GM21576 (cell line): ENCODE measurements around the gene P3H2.
A peak's percentile ranks its signal among the peaks of the same experiment; 100 is the strongest.

Experiments used
- ATAC-seq: cut with Tn5 transposase; IDR thresholded peaks from one replicate; pipeline ENCODE4 v1.9.1; 2021; ENCODE audit warnings: mild to moderate bottlenecking, moderate library complexity; ENCODE audit not compliant: unreplicated experiment

The P3H2 gene

DNA sequence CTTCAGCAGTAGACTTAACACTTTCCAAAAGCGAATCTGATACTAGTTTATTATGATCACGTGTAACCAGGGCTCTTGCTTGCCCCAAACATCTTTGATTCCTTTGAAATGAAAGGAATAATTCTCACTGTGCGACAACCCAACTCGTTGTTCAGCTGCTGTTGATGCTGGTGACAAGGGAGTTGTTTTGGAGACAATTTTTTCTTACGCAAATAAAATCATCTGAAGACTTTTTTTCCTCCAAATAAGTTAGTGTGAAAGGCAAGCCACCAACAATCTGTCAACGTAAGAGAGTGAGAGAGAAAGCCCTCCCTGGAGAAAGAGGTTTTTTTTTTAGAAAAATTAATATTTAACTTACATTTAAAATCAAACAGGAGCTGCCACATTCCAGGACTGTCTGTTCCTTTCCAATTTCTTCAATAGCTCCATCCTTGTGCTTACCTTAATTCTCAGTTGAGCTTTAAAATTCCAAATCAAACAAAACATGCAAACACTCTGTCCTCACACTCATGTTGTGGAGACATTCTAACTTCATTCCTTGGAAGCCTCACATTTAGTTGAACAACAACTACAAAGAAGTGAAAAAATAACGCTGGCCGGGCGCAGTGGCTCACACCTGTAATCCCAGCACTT is 4.9 kb upstream of the P3H2 start:
- ATAC-seq = no peak

DNA sequence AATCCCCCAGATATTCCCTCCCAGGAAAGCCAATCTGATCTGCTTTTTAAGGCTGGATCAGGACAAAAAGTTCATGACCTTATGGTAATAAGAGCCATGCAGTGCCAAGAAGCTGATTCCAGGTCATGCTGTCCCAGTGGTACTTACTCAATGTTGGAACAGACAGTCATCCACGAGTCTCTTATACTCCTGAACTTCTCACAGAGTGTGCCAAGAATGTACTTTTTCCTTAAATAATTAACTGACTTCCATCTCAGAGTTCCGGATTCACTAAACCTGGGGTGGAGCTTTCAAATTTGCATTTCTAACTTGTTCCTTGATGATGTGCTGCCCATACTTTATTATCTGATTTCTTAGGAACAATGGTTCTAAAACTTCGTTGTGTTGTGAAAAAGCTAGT is 3.4 kb upstream of the P3H2 start:
- ATAC-seq = no peak

DNA sequence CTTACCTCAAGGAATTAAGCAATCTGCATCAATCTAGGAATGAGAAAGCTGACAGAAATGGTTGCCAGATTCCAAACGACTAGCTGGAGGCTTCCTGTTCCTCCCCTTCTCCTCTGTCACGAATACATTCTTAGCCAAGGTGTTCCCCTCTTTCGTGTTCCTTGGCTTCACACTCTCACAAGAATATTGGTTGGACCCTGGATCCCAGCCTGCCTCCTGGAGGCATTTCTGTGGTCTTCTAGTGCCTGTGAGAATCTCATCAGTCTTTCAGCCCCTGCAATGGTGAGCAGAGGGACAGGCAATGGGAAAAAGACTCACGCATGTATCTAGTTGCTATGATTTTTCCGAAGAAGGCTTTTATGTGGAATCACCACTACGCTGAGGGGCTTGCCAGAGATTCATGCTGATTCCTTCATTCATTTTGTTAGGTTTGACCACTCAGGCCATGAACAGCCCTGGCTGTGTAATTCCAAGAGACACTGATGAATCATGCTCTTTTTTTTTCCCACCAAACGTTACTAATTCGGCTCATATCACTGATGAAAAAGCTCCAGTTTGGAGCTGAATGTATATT is 1.6 kb upstream of the P3H2 start:
- no peak for ATAC-seq

DNA sequence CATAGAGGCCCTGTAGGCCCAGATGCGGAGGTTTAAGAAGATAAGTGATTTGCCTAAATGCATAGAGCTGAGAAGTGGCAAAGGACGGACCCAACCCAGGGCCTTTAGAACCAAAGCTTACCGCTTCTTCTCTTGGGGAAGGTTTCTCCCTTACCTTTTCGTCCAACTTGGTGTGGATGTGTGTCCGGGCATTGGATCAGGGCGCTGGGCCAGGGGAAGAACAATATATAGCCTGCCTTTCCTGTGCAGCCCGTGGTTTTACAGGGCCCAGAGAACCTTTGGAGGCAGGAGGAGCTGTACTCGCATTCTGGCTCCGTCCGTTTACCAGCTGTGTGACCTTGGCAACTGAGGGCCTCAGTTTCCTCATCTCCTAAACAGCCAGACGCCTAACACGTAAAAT is 686 bp upstream of the P3H2 start:
- no peak for ATAC-seq

DNA sequence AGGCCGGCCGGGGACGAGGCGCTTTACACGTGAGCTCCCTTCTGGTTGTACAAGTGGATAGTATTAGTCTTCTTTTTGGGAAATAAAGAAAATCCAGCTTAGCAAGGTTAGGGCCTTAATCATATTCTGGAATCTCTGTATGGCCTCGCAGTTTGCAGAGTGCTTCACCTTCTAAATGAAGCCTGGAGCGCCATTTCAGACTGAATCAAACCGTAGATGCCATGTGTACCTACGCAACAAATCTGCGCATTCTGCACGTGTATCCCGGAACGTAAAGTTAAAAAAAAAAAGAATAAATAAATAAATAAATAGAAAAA is 322 bp upstream of the P3H2 start:
- ATAC-seq = no peak

DNA sequence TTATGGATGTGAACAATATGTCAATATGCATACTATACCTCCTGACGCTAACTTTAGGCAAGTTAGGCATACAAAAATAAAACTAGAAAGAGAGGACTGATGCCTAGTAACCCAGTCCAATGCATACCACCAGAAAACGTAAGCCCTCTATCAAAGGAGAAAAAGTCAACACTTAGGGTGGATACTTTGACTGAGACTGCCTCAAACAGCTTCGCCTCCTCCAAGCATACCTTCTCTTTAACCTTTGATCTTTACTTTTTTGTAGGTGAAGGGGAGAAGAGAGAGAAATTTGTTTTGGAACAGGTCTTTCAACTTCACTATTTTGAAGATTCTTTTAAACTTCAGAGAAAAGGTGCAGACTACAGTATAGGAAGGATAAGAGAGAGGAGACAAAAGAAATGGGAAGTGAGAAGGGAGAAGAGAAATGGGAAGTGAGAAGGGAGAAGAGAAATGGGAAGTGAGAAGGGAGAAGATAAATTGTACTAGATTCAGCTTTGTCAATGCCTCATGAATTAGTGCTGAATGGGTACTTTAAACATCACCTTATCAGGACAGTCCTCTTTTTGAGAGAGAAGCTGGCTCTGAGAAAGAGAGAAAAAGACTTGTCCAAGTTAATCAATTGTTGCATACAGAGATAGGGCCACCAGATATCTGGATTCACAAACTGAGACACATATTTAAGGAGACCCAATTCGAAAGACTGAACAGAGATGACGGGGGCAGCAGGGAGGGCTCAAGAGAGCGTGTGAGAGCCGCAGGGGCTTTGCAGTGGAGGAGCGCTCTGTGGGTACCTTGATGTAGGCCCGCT is 1.0 kb downstream of the P3H2 start:
- ATAC-seq = peak; percentile 24

DNA sequence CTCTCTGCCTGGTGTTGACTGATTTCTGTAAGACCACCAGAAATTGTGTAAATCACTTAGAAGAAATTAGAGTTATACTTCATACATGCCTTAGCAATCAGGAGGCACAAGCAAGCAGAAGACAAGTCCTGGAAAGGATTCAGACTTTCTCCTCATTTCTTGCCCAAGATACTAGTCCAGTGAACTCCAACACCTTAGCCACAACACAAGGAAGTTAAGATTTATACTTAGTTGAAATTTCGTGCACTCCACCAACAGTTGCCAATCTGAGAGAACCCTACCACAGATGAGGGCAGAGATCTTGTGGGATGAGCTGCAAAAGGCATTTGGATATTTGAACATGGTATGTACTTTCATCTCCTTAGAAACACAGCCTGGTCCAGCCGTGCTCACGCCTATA is 2.3 kb downstream of the P3H2 start:
- ATAC-seq = no peak

DNA sequence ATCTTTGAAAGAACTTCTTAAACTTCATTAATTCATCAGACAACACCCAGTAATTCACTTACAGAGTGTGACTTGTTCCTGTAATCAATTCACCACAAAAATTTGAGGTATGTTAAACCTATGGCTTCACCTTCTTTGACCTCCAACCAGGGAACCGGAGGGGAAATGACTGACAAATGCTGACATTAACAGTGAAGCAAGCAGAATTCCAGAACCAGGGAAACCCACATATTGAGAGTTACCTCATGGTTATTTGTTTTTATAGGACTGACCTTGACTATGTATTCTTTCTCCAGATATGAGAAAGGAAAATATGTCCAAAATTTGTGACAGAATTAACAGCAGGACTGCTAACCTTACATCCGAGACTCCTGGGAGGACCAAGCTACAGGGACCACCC is 2.7 kb downstream of the P3H2 start:
- ATAC-seq = no peak

DNA sequence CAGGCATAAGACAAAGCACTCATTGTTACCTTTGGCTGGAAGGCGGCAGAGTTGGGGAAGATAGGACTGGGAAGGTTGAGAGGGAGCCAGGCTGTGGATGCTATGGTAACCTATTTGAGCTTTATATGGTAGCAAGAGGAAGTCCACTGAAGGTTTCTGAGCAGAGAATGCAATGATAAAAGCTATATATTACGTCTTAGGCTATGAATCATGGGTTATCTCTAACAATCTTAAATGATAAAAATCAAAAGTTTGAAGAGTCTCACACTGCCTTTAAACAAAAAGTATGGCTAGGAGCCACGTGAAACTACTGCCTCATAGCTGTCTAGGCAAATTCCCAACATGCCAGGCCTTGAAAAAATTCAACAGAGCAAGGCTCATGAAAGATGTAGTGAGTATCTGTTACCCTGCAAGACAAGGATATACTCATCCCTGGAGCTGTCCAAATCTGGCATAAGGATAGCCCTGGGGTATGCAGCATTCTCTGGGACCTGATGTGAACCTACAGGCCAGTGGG is 4.1 kb downstream of the P3H2 start:
- no peak for ATAC-seq

DNA sequence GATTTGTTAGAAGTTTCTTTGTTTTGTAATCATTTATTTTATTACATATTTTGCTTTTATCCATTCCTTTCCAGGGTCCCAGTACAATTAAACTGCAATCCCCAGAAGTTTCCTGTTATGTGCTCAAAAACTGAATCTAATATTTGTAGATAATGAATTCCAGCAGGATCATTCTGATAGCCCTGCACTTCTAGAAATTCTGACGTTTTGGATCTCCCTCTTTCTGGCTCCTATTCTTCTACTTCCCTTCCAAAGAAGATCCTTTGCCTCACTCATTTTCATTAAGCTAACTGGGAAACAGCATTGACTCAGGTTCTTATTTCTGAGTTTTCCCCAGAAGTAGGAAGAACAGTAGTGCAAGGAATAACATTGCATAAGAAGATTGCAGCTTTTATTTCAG is 9.9 kb downstream of the P3H2 start:
- ATAC-seq = no peak

DNA sequence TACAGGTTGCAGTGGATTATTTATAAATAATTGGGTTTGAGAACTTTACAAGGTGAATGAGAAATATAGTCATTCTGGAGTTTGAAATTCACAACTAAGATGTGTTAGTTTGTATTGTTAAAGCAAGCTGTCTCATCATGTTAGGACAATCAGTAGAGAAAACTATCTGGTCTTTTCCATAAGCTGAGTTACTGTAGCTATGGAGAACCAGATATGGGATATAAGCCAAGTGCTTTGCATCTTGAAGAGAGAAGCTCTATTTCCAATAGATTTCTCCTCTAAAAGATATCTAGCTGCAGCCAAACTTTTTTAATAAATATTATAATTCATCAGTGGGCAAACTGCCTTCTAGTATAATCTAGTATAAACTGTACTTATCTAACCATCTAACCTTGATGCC is 11.3 kb downstream of the P3H2 start:
- ATAC-seq = no peak

DNA sequence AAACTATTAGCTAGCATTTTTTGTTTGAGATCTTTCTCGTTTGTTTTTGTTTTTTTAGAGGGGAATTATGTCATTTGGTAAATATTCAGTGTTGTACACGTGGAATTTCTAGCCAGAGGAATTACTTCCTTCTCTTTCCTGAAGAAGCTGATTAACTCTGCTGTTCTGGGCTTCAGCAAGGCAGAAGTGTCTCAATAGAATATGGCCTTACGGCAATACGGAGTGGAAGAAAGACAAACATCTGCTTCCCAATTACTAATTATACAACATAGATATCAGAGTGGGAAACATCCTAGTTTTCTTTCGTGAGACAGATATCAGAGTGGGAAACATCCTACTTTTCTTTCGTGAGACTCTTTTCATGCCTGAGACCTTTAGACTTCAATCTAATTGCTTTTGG is 11.9 kb downstream of the P3H2 start:
- no peak for ATAC-seq

DNA sequence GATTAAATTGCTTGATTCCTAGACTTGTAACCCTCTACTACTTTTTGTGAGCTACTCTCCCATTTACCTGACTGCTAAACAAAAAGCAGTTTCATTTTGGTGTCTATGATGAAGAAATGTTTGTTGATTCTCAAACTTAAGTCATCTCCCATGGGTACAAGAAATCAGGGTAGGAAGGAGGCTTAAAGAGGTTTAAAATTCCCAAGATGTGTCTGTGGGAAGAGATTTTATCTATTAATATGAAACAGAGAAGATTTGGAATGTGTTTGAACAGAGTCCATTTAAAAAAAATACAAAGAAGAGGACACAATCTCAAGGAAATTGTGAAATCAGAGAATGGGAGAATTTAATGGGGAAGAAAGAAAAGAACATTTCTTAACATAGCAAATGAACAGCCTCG is 14.8 kb downstream of the P3H2 start:
- ATAC-seq = no peak

DNA sequence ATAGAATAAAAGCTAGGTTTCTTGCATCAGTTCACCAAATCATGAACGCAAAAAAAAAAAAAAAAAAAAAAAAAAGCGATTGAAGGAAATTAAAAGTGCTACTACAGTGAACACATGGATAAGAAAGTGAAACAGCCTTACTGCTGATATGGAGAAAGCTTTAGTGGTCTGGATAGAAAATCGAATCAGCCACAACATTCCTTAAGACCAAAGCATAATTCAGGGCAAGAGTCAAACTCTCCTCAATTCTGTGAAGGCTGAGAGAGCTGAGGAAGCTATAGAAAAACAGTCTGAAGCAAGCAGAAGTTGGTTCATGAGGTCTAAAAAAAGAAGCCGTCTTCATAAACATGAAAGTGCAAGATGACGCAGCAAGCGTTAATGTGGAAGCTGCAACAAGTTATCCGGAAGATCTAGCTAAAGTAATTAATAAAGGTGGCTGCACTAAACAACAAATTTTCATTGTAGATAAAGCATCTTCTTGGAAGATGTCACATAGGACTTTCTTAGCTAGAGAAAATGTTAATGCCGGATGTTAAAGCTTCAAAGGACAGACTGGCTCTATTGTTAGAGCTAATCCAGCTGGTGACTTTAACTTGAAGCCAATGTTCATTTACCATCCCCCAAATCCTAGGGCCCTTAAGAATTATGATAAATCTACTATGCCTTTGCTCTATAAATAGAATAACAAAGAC is 19.2 kb downstream of the P3H2 start:
- ATAC-seq = peak; percentile 54

DNA sequence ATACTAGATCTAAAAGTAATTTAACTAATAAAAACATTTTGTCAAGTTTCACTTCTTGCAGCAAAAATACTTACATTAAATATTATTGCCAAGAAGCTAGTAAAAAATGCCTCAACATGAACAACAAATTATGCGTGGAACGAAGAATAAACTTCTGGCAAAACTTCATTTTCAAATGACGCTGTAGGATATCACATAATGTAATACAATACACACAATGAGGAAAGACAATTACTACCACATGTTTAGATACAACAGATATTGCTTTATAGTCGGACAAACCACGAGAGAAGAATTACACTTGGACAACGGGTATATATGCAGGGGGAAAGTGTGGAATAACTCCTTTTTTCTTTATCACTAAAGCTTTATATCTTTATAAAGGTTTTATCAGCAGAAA is 21.6 kb downstream of the P3H2 start:
- ATAC-seq = no peak

DNA sequence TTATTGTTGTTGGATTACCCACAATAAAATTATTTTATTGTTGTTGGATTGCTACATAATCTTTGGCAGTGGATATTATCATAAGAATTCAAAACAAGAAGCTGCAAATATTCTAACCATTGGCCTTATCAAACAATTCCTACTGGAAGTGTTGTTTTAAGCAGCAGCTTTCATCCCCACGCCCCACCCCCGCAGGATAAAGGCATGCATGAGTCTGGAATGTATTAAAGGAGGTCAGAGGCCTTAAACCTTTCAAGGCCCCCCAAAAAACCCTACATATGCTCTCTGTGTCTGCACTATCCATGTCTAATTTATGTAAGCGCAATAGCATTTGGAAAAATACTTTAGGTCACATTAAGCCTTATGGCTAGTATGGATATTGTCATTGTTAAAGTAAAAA is 23.1 kb downstream of the P3H2 start:
- no peak for ATAC-seq

DNA sequence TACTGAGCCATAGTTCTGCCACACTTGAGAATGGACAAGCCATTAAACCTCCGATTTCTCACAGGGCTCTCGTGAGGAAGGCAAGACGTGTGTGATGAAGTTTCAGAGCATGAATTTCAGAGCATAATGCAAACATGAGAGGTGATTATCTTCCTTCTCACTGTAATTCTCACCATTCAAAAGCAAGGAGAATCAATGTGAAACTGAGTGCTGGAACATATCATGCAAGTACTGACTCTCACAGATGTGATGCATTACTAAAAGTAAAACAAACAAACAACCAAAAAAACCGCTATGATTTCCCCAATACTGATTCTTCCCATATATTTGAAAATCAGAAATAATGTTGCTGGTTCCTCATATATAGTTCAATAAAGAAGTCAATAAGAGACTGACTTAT is 23.7 kb downstream of the P3H2 start:
- ATAC-seq = no peak

DNA sequence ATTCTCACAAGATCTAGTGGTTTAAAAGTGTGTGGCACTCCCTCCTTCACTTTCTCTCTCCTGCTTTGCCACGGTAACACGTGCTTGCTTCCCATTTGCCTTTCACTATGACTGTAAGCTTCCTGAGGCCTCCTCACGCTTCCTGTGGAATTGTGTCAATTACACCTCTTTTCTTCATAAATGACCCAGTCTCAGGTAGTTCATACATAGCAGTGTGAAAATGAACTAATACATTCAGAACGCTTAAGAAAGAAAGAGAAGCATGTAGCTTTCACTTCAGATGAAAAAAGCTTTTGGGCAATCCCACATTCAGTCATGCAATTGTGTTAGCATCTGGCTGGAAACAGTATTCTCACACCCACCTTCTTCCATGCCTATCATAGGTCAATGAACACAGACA is 24.4 kb downstream of the P3H2 start:
- ATAC-seq = peak; percentile 45

DNA sequence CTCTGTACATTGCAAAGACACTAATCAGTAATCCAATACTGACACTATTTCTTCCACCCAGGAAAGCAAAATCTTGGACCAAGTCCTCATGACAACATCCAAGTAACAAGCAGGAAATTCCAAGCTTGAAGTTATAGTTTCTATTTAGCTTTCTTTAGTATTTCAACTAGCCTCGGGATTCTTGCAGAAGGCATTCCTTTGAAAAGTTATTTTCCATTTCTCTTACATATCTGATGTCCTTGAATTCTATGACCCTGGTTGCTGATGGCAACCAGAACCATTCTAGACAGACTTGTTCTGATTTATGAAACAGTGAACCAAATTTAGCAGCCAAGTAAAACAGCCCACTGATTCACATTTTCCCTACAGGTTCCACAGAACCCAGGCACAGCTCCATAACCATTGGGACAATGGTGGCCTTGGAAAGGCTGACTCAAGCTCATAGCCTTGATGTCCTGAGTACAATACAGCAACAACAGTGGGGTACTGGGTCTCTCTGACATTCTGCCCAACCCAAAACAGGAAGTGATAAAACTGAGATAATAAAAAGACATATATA is 26.5 kb downstream of the P3H2 start:
- ATAC-seq = no peak

DNA sequence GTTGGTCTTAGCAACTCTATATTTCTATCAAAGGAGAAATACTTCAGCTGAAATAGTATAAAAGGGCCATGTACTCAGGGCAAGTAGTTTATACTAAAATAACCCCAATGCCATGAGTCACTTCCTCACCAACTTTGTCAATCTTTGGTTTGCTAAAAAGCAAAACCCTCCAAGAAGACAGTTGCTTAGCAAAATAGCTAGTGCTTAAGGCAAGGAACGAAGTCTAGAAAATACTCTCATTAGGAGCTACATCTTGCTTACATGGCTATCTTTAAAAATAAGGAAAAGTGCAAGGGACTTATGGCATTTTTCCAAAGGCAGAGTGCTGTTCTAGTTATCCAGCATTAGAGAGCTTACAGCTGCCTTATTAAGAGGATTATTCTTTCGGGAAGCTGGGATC is 28.4 kb downstream of the P3H2 start:
- ATAC-seq = no peak

DNA sequence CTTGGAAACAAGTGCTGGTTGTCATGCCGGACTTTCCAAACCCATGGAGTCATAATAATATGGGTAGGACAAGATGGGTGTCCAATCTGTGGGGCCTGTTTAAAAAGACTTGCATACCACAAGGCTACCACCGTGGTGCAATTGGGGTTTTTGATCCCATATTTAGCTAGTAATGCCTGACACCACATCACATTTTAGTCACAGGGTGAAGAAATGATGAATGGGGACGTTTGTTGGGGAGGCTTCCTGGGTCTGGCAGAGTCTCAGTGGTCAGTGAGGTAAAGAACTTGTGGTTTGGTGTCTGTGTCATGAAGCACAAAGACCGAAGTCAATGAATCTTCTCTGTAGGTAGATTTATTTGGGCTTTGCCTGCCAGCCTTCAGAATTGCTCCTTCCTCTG is 31.0 kb downstream of the P3H2 start:
- ATAC-seq = no peak

DNA sequence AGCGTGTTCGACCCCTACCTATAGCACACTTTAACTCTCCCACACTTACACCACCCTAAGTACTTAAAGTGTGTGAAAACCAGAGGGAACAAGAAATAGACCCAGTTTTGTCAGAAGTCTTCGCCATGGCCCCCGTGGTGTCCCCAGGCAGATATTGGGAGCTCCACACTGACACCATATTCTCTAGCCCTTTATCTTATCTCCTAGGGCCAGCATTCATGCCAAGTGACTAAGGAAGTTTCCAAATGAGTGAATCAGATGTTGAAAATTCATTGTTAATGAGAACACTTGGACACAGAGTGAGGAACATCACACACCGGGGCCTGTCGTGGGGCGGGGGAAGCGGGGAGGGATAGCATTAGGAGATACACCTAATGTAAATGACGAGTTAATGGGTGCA is 31.8 kb downstream of the P3H2 start:
- ATAC-seq = no peak
